Suprapubic skin (tissue), 3 donors: ENCODE data around the gene TCF20.

ENCODE experiments used
- POLR2A ChIP-seq, 2 donors: fragments of 450-650 bp; IDR thresholded peaks; one replicate each; pipeline ENCODE4 v1.6.1; 2017; ENCODE audit warnings: antibody characterized with exemption in 2 of 2, mild to moderate bottlenecking in 2 of 2, moderate library complexity in 2 of 2
- TF ChIP-seq, protein P1 (sequence below), 2 donors: fragments of 200-600 bp in 1 of 2; fragments of 450-650 bp in 1 of 2; sonication (generic) in 1 of 2; IDR thresholded peaks; one replicate each; pipeline ENCODE4 v1.5.1; 2016 to 2019; ENCODE audit warnings: antibody characterized with exemption in 2 of 2, mild to moderate bottlenecking in 1 of 2, moderate library complexity in 1 of 2

DNA sequence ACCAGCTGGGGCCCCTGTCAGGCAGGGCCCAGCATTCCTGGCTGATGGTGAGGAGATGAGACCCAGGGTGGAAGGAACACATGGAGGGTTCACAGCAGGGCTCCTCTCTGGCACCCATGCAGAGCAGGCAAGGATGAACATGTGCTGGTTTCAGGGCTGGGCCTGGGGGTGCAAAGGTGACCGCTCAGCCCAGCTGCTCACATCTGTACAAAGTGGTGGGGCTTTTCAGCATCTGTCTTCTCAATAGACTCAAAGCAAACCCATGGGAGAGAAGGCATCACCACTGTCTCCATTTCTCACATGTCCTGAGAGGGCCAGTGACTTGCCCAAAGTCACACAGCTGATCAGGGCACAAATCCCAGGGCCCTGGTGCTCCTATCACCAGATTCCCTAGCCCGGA, 27.3 kb upstream of the TCF20 start:
- TF ChIP-seq POLR2A (IDR thresholded peaks at IDR 0.05): no peak
- TF ChIP-seq, protein P1, sequence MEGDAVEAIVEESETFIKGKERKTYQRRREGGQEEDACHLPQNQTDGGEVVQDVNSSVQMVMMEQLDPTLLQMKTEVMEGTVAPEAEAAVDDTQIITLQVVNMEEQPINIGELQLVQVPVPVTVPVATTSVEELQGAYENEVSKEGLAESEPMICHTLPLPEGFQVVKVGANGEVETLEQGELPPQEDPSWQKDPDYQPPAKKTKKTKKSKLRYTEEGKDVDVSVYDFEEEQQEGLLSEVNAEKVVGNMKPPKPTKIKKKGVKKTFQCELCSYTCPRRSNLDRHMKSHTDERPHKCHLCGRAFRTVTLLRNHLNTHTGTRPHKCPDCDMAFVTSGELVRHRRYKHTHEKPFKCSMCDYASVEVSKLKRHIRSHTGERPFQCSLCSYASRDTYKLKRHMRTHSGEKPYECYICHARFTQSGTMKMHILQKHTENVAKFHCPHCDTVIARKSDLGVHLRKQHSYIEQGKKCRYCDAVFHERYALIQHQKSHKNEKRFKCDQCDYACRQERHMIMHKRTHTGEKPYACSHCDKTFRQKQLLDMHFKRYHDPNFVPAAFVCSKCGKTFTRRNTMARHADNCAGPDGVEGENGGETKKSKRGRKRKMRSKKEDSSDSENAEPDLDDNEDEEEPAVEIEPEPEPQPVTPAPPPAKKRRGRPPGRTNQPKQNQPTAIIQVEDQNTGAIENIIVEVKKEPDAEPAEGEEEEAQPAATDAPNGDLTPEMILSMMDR (IDR thresholded peaks at IDR 0.05): no peak
